PC-3 (cell line): Measurements from ENCODE around the gene SEC24B. TPM values are rescaled to one million over a fixed set of nuclear protein-coding genes. Genes with fewer than 3 reads are reported as not detected.

Source experiments
- microRNA-seq: library from miRNA; unstranded; fragments of <30 nt; microRNA quantifications from one replicate; pipeline ENCODE4 v1.1.0, GENCODE V29; 2020; ENCODE audit not compliant: unreplicated experiment
- total RNA-seq: library from RNA; depleted of rRNA; stranded (reverse); fragments of >200 nt; gene quantifications from 2 replicates; pipeline ENCODE4 v1.2.3, GENCODE V29; 2014; rRNA removed

Gene SEC24B
- total RNA-seq, 1 experiment from 2014 or later = 11.3 TPM

Small RNA genes within 50 kb of the gene (microRNA-seq; reads per million reads assigned to microRNA genes)
- gene MIR576 = 4.3 reads per million, percentile 18 among the genes with 10 or more reads in this experiment

Other genes with a start within 250 kb of the SEC24B start
- not detected in 2 replicates for gene COL25A1, start 131.2 kb upstream of the SEC24B start, total RNA-seq
- gene MCUB, start 126.4 kb downstream of the SEC24B start, total RNA-seq = 18.4 and 21.7 TPM in 2 replicates